HepG2 (cell line): ENCODE data around the gene CERS6. TPM values are rescaled to one million over a fixed set of nuclear protein-coding genes. Genes with fewer than 3 reads are reported as not detected.

Experiments used
- CEBPZ ChIP-seq: IDR thresholded peaks from 2 replicates; pipeline ENCODE4 v1.6.1; 2012; ENCODE audit warnings: low read length, improper control_type of control experiment
- CENPT ChIP-seq: sonication (generic); formaldehyde crosslinking; IDR thresholded peaks from 2 replicates; pipeline ENCODE4 v1.8.0; 2022; ENCODE audit warnings: low read depth, mild to moderate bottlenecking, moderate library complexity, missing genetic modification reagents
- EED ChIP-seq: sonication (generic); formaldehyde crosslinking; IDR thresholded peaks from 2 replicates; pipeline ENCODE4 v1.5.0; 2020; ENCODE audit warnings: mild to moderate bottlenecking, missing genetic modification reagents
- FOSL1 ChIP-seq: sonication (generic); formaldehyde crosslinking; IDR thresholded peaks from 2 replicates; pipeline ENCODE4 v1.9.0; 2021; ENCODE audit warnings: missing genetic modification reagents, borderline replicate concordance
- FOXK2 ChIP-seq: fragments of 450-650 bp; IDR thresholded peaks from 2 replicates; pipeline ENCODE4 v1.6.1; 2016
- MAFG ChIP-seq: sonication (generic); formaldehyde crosslinking; IDR thresholded peaks from 2 replicates; pipeline ENCODE4 v1.5.1; 2020; ENCODE audit warnings: mild to moderate bottlenecking, missing genetic modification reagents
- TARDBP ChIP-seq: sonication (generic); formaldehyde crosslinking; IDR thresholded peaks from 2 replicates; pipeline ENCODE4 v1.8.0; 2022; ENCODE audit warnings: mild to moderate bottlenecking, missing genetic modification reagents
- ZNF10 ChIP-seq: sonication (generic); formaldehyde crosslinking; IDR thresholded peaks from 2 replicates; pipeline ENCODE4 v1.4.0; 2020; ENCODE audit warnings: mild to moderate bottlenecking, low read depth, missing genetic modification reagents, borderline replicate concordance
- ZNF124 ChIP-seq: sonication (generic); formaldehyde crosslinking; IDR thresholded peaks from 2 replicates; pipeline ENCODE4 v1.4.0; 2020; ENCODE audit warnings: missing genetic modification reagents
- ZNF20 ChIP-seq: sonication (generic); formaldehyde crosslinking; IDR thresholded peaks from 2 replicates; pipeline ENCODE4 v1.4.0; 2020; ENCODE audit warnings: mild to moderate bottlenecking, moderate library complexity, missing genetic modification reagents
- ZNF333 ChIP-seq: sonication (generic); formaldehyde crosslinking; IDR thresholded peaks from 2 replicates; pipeline ENCODE4 v1.4.0; 2020; ENCODE audit warnings: mild to moderate bottlenecking, missing genetic modification reagents, borderline replicate concordance
- ZNF569 ChIP-seq: sonication (generic); formaldehyde crosslinking; IDR thresholded peaks from 2 replicates; pipeline ENCODE4 v1.5.0; 2020; ENCODE audit warnings: mild to moderate bottlenecking, missing genetic modification reagents, moderate library complexity, borderline replicate concordance
- ZNF580 ChIP-seq: IDR thresholded peaks from 2 replicates; pipeline ENCODE4 v1.6.1; 2016; ENCODE audit warnings: low read depth, borderline replicate concordance
- polyA plus RNA-seq, 8 experiments: library from polyadenylated mRNA; depleted of rRNA in 3 of 8; stranded (reverse) in 7 of 8; unstranded in 1 of 8; fragments of >200 nt; fragmentation: Illumina TruSeq in 4 of 8; extraction: Trizol in 4 of 8; gene quantifications; 2 replicates each; pipeline versions ENCODE4 v1.2.1 to v1.2.3, GENCODE V29; 2011 to 2016; ENCODE audit warnings: low read depth in 4 of 8, missing spikeins in 1 of 8, mixed read lengths in 1 of 8; ENCODE audit not compliant: insufficient read depth in 1 of 8
- total RNA-seq, 5 experiments: library from RNA; depleted of rRNA; stranded (reverse); fragments of >200 nt; fragmentation: Illumina TruSeq; extraction: Trizol; gene quantifications; 2 replicates each; pipeline ENCODE4 v1.2.3, GENCODE V29; 2016; ENCODE audit warnings: low read depth in 1 of 5

Gene CERS6
- total and polyA plus RNA-seq, 2 of the 13 experiments (the other 11 are each of a cell fraction or from before 2014, with no cell fraction given): 10.1 to 20.3 TPM

- TF ChIP-seq FOSL1 (CRISPR knock-in tag) (no peak), CEBPZ (no peak), TARDBP (CRISPR knock-in tag) (no peak), ZNF20 (CRISPR knock-in tag) (no peak), ZNF10 (CRISPR knock-in tag) (no peak), EED (CRISPR knock-in tag) (no peak), ZNF333 (no peak), MAFG (no peak), FOXK2 (no peak), ZNF124 (CRISPR knock-in tag) (no peak), CENPT (no peak), ZNF569 (no peak), ZNF580 (CRISPR knock-in tag) (no peak)
Observed at GRCh38 chr2:168448980-168449379, 7.1 kb upstream of the CERS6 start (continued).
